ENCODE data around the gene DGKE. TPM values are rescaled to one million over a fixed set of nuclear protein-coding genes. Genes with fewer than 3 reads are reported as not detected.

Gene DGKE
- total RNA-seq, 1 experiment from 2014 or later: 19.1 TPM

DNA sequence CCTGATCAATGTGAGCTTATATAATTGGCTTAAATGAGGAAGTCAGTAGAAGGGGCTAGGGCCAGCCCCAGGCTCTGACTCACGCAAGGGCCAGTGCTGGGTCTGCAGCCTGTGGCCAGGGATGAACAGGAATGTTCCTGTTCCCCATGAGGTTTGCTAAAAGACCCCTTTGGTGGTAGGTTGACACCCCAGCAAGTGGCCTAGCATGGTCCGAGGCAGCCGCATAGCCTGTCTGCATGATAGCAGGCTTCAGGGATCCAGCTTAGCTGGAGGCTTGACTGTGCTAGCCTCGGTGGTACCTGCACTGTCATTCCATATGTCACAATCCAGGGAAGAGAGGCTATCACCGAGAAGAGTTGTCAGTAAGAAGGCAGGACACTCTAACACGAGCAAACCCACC lies 56.4 kb downstream of the DGKE start:
- intact Hi-C loops (cut with micrococcal nuclease; ENCODE audit: unreplicated experiment) (no loop called here), in situ Hi-C loops (cut with HindIII; ENCODE audit: low pct_unique_long_range_greater_than_20kb, low sequenced_read_pairs) (no loop called here)
- H3K27me3 ChIP-seq (ENCODE audit: control insufficient read depth, insufficient read depth, low read length): no peaks in the 10 kb centered on the region
- TF ChIP-seq, protein P1, sequence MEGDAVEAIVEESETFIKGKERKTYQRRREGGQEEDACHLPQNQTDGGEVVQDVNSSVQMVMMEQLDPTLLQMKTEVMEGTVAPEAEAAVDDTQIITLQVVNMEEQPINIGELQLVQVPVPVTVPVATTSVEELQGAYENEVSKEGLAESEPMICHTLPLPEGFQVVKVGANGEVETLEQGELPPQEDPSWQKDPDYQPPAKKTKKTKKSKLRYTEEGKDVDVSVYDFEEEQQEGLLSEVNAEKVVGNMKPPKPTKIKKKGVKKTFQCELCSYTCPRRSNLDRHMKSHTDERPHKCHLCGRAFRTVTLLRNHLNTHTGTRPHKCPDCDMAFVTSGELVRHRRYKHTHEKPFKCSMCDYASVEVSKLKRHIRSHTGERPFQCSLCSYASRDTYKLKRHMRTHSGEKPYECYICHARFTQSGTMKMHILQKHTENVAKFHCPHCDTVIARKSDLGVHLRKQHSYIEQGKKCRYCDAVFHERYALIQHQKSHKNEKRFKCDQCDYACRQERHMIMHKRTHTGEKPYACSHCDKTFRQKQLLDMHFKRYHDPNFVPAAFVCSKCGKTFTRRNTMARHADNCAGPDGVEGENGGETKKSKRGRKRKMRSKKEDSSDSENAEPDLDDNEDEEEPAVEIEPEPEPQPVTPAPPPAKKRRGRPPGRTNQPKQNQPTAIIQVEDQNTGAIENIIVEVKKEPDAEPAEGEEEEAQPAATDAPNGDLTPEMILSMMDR (IDR thresholded peaks at IDR 0.05): no peak
- TF ChIP-seq, protein P2, sequence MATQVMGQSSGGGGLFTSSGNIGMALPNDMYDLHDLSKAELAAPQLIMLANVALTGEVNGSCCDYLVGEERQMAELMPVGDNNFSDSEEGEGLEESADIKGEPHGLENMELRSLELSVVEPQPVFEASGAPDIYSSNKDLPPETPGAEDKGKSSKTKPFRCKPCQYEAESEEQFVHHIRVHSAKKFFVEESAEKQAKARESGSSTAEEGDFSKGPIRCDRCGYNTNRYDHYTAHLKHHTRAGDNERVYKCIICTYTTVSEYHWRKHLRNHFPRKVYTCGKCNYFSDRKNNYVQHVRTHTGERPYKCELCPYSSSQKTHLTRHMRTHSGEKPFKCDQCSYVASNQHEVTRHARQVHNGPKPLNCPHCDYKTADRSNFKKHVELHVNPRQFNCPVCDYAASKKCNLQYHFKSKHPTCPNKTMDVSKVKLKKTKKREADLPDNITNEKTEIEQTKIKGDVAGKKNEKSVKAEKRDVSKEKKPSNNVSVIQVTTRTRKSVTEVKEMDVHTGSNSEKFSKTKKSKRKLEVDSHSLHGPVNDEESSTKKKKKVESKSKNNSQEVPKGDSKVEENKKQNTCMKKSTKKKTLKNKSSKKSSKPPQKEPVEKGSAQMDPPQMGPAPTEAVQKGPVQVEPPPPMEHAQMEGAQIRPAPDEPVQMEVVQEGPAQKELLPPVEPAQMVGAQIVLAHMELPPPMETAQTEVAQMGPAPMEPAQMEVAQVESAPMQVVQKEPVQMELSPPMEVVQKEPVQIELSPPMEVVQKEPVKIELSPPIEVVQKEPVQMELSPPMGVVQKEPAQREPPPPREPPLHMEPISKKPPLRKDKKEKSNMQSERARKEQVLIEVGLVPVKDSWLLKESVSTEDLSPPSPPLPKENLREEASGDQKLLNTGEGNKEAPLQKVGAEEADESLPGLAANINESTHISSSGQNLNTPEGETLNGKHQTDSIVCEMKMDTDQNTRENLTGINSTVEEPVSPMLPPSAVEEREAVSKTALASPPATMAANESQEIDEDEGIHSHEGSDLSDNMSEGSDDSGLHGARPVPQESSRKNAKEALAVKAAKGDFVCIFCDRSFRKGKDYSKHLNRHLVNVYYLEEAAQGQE (IDR thresholded peaks at IDR 0.05; ENCODE audit: insufficient read depth in 1 of 2, low read depth in 2 of 2, low read length in 1 of 2): no peak
- TF ChIP-seq TCF7L2 (IDR thresholded peaks at IDR 0.05; ENCODE audit: low read depth, low read length) (no peak), POLR2AphosphoS5 (IDR thresholded peaks at IDR 0.05; ENCODE audit: low read depth, low read length) (no peak), SIN3A (IDR thresholded peaks at IDR 0.05; ENCODE audit: borderline replicate concordance, insufficient read depth, low read depth, low read length) (no peak)
- DNase-seq (ENCODE audit: low read depth, low spot score) (no peak), ATAC-seq (no peak)
- H3K4me1 ChIP-seq (ENCODE audit: control insufficient read depth, insufficient read depth, low read length): no peaks in the 10 kb centered on the region
- ChIA-PET POLR2A (no interaction called here), CTCF (no interaction called here)
- H3K36me3 ChIP-seq (ENCODE audit: control insufficient read depth, insufficient read depth, low read length): peaks cover 8% of the 10 kb centered on the region; the same call in 1 of the 2 replicates
- H3K27ac ChIP-seq (ENCODE audit: low read length): no peak overlapping the region
- H3K4me3 ChIP-seq (ENCODE audit: low read depth in 2 of 2, low read length in 2 of 2): no peak overlapping the region
- peaks cover 12% of the 10 kb centered on the region; the same call in 1 of the 2 replicates for H3K9me3 ChIP-seq (ENCODE audit: control insufficient read depth, insufficient read depth, low read depth, low read length)
- BruUV-seq (replicated peaks): no TSS peak

DNA sequence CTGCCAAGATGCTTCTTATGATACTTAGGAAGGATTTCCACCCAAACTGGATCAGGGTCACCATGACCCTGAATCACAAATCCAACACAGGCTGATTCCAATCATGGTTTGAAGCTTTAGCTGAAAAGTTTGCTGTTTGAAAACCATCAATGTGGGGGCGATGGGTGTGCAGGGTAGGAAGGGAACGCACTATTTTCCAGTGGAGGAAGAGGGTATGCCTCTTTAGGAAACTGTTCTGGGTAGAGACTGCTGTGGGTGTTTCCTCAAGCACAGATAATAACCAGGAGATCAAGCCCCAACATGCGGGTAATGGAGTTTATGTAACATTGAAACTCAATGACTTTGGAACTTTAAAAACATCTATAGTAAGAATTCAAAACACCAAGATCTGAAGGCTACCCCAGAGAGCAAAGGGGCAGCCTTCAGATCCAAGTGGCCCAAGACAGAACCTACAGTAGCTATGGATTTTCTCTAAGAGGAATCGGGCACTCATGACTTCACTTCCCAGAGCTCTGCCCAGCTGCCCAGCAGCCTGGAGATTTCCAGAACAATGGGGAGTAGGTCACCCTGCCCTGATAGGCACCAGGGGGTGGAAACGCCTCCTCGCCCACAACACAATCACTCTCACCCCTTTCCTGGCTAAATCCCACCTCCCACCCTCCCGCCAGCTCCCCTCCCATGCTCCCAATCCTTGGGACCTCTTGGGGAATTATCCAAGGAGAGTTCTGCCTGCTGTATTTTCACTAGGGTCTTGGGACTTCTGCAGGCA lies 57.1 kb downstream of the DGKE start:
- no peak for DNase-seq (ENCODE audit: low read depth, low spot score)

More for the DNA sequence above, 57.1 kb downstream of the DGKE start:
- intact Hi-C loops (cut with micrococcal nuclease; ENCODE audit: unreplicated experiment) (no loop called here), in situ Hi-C loops (cut with HindIII; ENCODE audit: low pct_unique_long_range_greater_than_20kb, low sequenced_read_pairs) (no loop called here)
- POLR2A ChIA-PET: no interaction called here
- Histone ChIP-seq H3K36me3 (ENCODE audit: control insufficient read depth, insufficient read depth, low read length) (peaks cover 11% of the 10 kb centered on the region), H3K27me3 (ENCODE audit: control insufficient read depth, insufficient read depth, low read length) (no peaks in the 10 kb centered on the region), H3K4me3 (ENCODE audit: low read depth in 2 of 2, low read length in 2 of 2) (no peak overlapping the region), H3K4me1 (ENCODE audit: control insufficient read depth, insufficient read depth, low read length) (no peaks in the 10 kb centered on the region), H3K9me3 (ENCODE audit: control insufficient read depth, insufficient read depth, low read depth, low read length) (peaks cover 12% of the 10 kb centered on the region; the same call in 1 of the 2 replicates), H3K27ac (ENCODE audit: low read length) (no peak overlapping the region)
- no peak for ATAC-seq
- TF ChIP-seq, protein P1 (IDR thresholded peaks at IDR 0.05): no peak
- TF ChIP-seq, protein P2 (IDR thresholded peaks at IDR 0.05; ENCODE audit: insufficient read depth in 1 of 2, low read depth in 2 of 2, low read length in 1 of 2): no peak
- TF ChIP-seq POLR2AphosphoS5 (IDR thresholded peaks at IDR 0.05; ENCODE audit: low read depth, low read length) (no peak), TCF7L2 (IDR thresholded peaks at IDR 0.05; ENCODE audit: low read depth, low read length) (no peak), SIN3A (IDR thresholded peaks at IDR 0.05; ENCODE audit: borderline replicate concordance, insufficient read depth, low read depth, low read length) (no peak)
- CTCF ChIA-PET: no interaction called here
- no TSS peak for BruUV-seq (replicated peaks)
